ENCODE measurements around the gene SOCS1.

DNA sequence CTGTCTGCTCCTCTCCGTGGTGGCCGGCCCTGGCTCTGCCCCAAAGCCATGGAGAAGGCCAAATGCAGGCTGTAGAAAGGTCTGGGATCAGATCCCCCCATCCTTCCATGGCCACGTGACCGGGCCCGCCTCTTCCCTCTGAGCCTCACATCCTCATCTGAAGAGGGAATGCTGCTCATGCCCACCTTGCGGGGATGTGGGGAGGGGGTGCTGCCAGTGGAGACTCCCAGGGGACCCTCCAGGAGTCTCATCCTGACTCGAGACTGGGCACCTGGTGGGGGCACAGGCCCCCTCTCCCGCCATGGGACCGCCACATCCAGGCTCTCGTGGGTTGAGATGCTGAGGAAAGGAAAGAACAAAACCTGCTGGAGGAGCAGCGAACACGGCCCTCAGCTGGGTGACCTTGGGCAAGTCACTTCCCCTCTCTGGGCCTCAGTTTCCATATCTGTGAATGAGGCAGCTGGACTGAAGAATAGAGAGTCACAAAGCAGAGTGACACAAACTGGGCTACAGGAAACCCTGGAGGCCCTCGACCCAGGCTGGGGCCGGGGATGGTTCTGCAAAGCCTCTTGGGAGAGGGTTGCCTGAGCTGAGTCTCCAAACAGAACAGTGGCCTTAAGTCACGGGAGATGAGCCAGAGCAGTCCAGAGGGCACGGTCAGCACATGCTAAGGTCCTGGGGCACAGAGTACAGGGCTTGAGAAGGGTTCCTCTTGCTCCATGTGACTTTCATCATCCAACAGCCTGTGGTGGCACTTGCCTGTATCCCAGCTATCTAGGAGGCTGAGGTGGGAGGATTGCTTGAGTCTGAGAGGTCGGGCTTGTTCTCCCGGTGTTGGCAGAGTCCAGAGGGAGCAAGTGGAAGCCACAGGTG, 30.1 kb downstream of the SOCS1 start:
- no peak for TF ChIP-seq POLR2AphosphoS5 (IDR thresholded peaks at IDR 0.05; ENCODE audit: low read depth, low read length)
- no peak for TF ChIP-seq TAF1 (IDR thresholded peaks at IDR 0.05; ENCODE audit: borderline replicate concordance, insufficient read depth, low read length)
- TF ChIP-seq SIN3A (IDR thresholded peaks at IDR 0.05; ENCODE audit: borderline replicate concordance, insufficient read depth, low read length): no peak

Measured in PFSK-1 (cell line).